ENCODE data around the gene MRM2.

GRCh38 chr7:2225336-2225735 lies 16.7 kb downstream of the MRM2 start:
- TF ChIP-seq CTCF (IDR thresholded peaks at IDR 0.05), result no peak
- TF ChIP-seq RELA (CRISPR knock-in tag; IDR thresholded peaks at IDR 0.05; ENCODE audit: borderline replicate concordance), result no peak
- TF ChIP-seq ZNF423 (CRISPR knock-in tag; IDR thresholded peaks at IDR 0.05), result no peak
- TF ChIP-seq TP53 (CRISPR knock-in tag; IDR thresholded peaks at IDR 0.05), result no peak
- TF ChIP-seq USF2 (CRISPR knock-in tag; IDR thresholded peaks at IDR 0.05), result no peak
- no peak for TF ChIP-seq CREM (CRISPR knock-in tag; IDR thresholded peaks at IDR 0.05)
- TF ChIP-seq ZNF263 (CRISPR knock-in tag; IDR thresholded peaks at IDR 0.05; ENCODE audit: low read depth), result no peak

Data from WTC11 (cell line).